ENCODE measurements around the gene MSI2.

Gene MSI2

GRCh38 chr17:57724729-57725125 is 468.4 kb downstream of the MSI2 start:
- Histone ChIP-seq H3K4me1 (peaks cover 13% of the 10 kb centered on the region), H3K9me3 (no peaks in the 10 kb centered on the region), H3K27me3 (no peaks in the 10 kb centered on the region), H3K36me3 (no peaks in the 10 kb centered on the region), H3K4me3 (ENCODE audit: low read depth, low read length) (no peak overlapping the region)
- TF ChIP-seq, protein P1, sequence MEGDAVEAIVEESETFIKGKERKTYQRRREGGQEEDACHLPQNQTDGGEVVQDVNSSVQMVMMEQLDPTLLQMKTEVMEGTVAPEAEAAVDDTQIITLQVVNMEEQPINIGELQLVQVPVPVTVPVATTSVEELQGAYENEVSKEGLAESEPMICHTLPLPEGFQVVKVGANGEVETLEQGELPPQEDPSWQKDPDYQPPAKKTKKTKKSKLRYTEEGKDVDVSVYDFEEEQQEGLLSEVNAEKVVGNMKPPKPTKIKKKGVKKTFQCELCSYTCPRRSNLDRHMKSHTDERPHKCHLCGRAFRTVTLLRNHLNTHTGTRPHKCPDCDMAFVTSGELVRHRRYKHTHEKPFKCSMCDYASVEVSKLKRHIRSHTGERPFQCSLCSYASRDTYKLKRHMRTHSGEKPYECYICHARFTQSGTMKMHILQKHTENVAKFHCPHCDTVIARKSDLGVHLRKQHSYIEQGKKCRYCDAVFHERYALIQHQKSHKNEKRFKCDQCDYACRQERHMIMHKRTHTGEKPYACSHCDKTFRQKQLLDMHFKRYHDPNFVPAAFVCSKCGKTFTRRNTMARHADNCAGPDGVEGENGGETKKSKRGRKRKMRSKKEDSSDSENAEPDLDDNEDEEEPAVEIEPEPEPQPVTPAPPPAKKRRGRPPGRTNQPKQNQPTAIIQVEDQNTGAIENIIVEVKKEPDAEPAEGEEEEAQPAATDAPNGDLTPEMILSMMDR (IDR thresholded peaks at IDR 0.05; ENCODE audit: low read depth, low read length): no peak
- DNase-seq: no peak

GRCh38 chr17:57726213-57726790 is 470.0 kb downstream of the MSI2 start:
- no peaks in the 10 kb centered on the region for H3K27me3 ChIP-seq
- H3K9me3 ChIP-seq: no peaks in the 10 kb centered on the region
- H3K36me3 ChIP-seq: no peaks in the 10 kb centered on the region
- DNase-seq: no peak
- peaks cover 18% of the 10 kb centered on the region for H3K4me1 ChIP-seq
- TF ChIP-seq, protein P1 (IDR thresholded peaks at IDR 0.05; ENCODE audit: low read depth, low read length): no peak
- H3K4me3 ChIP-seq (ENCODE audit: low read depth, low read length): no peak overlapping the region

DNA sequence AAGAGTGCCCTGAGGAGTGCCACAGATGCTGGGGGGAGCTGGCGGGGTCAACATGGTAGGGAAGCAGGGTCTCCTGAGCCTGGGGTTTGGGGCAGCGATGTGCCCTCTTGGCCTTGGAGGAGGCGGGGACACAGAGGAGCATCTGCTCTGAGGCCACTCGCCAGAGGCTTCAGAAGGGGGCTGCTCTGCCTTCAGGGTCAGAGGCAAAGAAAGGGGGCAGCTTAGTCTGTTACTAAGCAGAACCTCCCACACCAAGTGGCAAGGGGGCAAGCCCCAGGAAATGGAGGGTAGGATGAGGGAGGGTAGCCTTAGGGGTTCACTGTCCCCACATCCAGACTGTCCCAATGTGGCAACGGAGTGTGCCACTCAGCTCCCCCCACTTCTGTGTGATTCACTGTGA is 470.5 kb downstream of the MSI2 start:
- Histone ChIP-seq H3K9me3 (no peaks in the 10 kb centered on the region), H3K4me3 (ENCODE audit: low read depth, low read length) (no peak overlapping the region), H3K4me1 (peaks cover 19% of the 10 kb centered on the region), H3K27me3 (no peaks in the 10 kb centered on the region), H3K36me3 (no peaks in the 10 kb centered on the region)
- DNase-seq: no peak
- TF ChIP-seq, protein P1 (IDR thresholded peaks at IDR 0.05; ENCODE audit: low read depth, low read length): no peak

- H3K4me1 ChIP-seq: peaks cover 22% of the 10 kb centered on the region
- TF ChIP-seq, protein P1 (IDR thresholded peaks at IDR 0.05; ENCODE audit: low read depth, low read length): no peak
- no peaks in the 10 kb centered on the region for H3K27me3 ChIP-seq
- no peaks in the 10 kb centered on the region for H3K9me3 ChIP-seq
- H3K36me3 ChIP-seq: no peaks in the 10 kb centered on the region
- no peak for DNase-seq
- no peak overlapping the region for H3K4me3 ChIP-seq (ENCODE audit: low read depth, low read length)
Observed at GRCh38 chr17:57727630-57728175, 471.4 kb downstream of the MSI2 start.

DNA sequence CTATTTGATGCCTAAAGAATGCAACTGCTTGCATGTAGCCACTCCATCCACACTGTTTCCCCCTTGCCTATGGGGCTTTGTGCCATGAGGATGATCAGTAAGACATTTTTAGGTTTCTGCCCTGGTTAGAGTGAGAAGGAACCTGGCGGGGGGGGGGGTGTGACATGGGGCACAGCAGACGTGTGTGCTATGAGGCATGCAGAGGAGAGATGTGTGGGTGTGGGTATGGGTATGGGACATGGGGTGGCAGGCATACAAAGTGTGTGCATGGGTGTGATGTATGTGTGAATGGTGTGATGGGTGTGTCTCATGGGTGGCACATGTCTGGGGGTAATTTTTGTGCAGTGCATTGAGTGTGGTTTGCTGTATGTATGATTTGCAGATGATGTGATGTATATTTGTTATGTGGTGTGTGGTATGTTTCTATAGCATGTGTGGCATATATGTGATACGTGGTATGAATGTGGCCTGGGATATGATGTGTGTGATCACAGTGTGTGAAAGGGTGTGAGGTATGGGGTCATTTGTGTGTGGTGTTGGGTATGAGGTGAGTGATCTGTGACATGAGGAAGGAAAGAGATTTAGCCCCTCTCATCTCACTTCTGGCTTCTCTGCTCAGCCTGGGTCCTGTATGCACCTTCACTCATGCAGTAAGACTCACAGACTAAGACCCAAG is 473.8 kb downstream of the MSI2 start:
- DNase-seq: no peak
- H3K9me3 ChIP-seq: no peaks in the 10 kb centered on the region
- peaks cover 9% of the 10 kb centered on the region for H3K4me1 ChIP-seq
- H3K27me3 ChIP-seq: no peaks in the 10 kb centered on the region
- H3K36me3 ChIP-seq: no peaks in the 10 kb centered on the region
- TF ChIP-seq, protein P1 (IDR thresholded peaks at IDR 0.05; ENCODE audit: low read depth, low read length): no peak
- no peak overlapping the region for H3K4me3 ChIP-seq (ENCODE audit: low read depth, low read length)

GRCh38 chr17:57732062-57732461 is 475.7 kb downstream of the MSI2 start:
- Histone ChIP-seq H3K9me3 (no peaks in the 10 kb centered on the region), H3K4me3 (ENCODE audit: low read depth, low read length) (no peak overlapping the region), H3K27me3 (no peaks in the 10 kb centered on the region), H3K4me1 (peaks cover 16% of the 10 kb centered on the region), H3K36me3 (no peaks in the 10 kb centered on the region)
- TF ChIP-seq, protein P1 (IDR thresholded peaks at IDR 0.05; ENCODE audit: low read depth, low read length): no peak
- no peak for DNase-seq
